GOT3 (cell line): ENCODE measurements around the gene CCL26.
"Not testable (repeated sequence)": the region's sequence is repeated elsewhere in the genome, so short reads cannot be mapped to it uniquely, and the experiment has no call there.

ENCODE experiments used
- DNase-seq: peaks from one replicate; lab custom pipeline; 2025; ENCODE audit warnings: mixed read lengths; lab: John Stamatoyannopoulos, UW

Gene CCL26

DNA sequence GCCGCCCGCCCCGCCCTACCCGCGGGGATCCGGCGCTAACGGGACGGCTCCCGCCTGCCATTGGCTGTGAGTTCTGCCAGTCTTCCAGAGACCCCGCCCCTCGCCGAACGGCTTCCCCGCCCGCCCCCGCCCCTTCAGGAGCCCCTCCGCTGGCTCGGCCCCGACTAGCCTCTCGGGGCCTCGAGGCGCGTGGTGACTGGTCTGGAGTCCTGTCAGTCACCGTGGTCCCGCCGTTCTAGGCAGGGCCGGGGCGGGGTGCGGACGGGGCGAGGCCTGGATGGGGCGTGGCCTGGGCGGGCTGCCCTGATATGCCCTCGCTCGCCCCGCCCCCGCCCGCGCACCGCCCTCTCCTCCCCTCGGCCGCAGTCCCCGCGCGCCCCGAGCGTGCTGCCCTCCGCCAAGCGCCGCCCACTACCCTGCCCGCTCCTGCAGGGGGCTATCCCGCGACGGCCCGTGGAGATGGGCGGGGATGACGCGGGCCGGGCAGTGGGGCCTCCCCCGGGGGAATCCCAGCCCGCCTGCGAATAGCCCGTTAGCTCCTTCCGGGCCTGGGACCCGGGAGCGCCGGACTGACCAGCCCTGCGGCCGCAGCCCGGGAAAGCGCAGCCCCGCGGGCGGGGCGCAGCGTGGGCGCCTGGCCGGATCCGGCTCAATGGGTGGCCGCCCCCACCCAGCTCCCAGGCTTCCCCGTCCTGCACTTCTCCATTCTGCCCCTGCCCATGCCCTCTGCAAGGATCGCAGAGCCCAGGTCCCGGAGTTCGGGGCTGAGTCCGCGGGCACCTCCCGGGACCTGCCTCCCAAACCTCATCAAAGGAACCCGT, 32.8 kb downstream of the CCL26 start:
- DNase-seq, result peak; percentile 98

DNA sequence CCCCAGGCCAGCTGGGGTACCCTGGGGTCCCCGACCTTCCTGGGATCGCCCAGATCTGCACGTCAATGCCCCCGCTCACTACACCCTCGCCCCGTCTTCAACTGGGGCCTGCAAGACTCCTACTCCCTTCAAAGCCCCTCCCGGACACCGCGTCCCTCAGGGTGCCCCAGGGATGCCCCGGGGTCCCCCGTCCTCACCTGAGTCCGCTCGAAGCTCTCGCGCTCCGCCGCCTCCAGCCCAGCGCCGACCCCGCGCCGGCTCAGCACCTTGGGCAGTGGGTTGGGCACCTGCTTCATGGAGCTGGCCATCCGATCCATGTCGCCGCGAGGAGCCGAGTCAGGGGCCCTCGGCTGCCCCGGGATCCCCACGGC, 33.4 kb downstream of the CCL26 start, which contains the start of gene HIP1:
HIP1 (minus strand) TSS at position 338 of the 371 bp plus-strand sequence; CDS start at position 317, 21 bp downstream.
- no peak for DNase-seq

DNA sequence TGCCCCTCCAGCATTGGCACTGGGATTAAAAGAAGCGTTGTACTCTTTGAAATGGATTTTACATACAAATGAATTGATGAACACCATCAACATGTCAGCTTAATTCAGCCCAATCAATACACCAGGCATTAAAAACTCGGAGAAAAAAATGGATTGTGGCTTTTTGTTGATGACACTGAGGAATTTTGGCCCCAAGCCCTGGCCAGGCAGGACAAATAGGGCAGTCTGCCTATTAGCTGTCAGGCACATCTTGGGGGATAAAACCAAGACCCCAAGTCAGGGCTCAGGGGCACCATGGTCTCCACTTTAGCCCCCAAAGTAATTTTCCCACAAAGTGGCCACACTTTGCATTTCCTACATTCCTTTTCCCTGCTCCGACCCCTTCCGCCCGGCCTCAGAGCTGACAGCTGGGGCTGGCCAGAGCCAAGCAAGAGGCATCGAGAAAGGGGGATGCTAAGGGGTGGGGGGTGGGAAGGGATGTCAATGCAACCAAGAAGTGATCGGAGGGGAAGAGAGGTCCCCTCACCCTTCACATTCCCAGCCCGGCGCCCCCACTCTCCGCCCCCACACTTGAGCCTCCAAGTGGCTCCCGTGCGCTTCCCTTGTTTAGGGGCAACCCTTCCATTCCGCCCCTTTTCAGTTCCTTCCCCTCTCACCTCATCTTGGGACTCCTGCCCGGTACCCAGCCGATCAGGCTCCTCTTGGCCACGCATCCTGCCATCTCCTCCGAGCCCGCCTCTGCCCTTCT, 34.0 kb downstream of the CCL26 start:
- DNase-seq, result no peak

DNA sequence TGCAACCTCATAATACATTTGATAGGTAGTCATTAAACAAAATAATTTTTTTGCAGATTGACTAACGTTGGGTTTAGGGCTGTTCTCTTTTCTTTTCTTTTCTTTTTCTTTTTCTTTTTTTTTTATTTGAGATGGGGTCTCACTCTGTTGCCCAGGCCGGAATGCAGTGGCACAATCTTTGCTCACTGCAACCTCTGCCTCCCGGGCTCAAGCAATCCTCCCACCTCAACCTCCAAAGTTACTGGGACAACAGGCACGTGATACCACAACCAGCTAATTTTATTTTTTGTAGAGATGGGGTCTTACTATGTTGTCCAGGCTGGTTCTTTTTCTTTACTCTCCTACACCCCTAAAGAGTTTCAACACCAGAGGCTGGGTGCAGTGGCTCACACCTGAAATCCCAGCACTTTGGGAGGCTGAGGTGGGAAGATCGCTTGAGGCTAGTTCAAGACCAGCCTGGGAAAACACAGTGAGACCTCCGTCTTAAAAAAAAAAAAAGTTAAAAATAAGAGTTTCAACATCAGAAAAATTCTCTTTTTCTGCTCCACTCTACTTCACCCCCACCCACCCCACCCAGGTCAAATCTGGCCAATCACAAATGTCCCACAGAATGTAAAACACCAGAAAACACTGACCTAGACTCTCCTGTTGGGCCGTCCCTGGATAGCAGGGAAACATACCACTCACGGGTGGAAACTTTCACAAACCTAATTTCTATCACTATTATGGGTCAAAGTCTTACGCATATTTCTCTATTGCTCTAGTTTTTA, 36.2 kb downstream of the CCL26 start:
- DNase-seq, result no peak

DNA sequence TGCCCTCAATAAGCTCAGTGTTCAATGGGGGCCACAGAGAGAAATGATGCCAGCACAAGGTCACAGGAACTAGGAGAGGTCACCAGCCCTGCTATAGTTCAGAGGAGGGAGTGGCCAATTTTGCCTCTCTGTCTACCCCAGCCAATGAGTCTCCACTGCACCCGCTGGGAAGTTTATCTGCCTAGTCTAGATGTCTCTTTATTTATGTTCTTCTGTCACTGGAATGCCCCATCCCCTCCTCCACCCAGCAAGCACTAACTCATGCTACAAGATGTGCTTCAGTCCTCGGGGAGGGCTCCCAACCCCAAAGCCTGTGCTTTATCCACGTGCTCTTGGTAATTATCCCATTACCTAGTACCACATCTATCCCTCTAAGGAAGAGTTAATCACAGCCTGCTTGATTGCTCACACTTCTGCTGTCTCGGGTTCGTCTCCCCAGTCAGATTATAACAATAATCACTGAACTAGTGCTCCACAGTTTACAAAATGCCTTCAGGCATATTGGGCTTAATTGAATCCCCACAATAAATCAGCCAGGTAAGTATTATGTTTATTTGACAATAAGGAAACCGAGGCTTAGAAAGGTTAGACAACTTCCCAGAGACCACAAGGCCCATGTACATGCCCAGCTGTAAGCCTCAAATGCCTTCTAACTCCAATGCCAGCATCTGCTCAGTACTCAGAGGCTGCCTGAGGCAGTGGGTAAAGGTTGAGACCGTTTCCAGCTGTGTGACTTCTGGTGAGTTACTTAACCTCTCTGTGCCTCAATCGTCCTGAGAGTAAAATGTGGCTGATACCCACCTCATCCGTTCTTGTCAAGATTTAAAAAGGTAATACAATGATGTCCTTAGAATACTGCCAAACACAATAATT, 37.2 kb downstream of the CCL26 start:
- no peak for DNase-seq

DNA sequence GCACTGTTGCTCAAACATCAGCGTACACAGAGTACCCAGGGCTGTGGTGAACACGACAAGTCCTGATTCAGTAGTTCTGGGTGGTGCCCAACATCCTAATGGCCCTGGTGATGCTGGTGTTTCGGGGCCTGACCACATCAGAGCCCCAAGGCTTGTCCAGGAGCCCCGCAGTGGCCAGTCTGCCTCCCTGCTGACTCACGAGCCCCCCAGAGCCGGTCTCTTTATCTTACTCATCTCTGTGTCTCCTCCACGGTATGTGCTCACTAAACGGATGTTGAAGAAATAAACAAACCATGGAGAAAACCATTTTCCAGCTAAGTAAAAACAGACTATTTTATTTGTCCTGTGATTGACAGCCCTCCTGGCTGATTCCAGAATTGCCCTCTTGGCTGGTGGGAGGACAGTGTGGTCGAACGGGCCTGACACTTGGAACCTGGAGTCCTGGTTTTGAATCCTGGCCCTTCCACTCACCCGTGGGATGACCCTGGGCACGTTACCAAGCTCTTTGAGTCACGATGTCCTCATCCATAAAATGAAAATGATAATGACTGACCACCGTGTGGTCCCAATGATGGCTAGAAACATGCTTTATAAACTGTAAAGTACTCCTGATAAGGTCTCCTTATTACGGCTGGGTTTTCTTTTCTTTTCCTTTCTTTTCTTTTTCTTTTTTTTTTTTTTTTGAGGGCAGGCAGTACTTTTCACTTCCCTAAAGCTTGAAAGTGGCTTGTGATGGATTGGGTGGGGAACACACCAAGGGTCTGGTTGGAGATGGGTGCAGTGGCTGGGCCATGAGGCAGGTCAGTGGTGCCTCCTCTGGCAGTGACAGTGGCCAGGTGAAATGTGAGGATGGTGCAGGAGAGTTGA, 39.0 kb downstream of the CCL26 start:
- no peak for DNase-seq

DNA sequence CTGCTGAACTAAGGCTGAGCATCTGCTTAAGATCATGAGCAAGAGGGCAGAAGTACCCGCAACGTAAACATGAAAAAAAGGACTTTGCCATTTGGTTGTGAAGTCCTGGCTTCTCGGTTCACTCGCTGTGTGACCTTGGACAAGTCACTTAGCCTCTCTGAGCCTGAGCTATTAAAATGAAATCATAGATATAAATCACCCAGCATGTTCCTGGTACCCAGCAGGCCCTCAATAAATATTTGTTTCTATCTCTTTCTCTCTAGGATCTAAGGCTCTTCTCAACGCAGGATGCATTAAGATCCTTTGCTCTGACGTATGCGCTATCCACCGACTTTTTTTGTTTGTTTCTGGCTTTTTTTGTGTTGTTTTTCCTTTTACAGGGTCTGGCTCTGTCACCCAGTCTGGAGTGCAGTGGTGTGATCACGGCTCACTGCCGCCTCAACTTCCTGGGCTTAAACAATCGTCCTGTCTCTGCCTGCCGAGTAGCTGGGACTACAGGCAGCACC, 39.9 kb downstream of the CCL26 start:
- DNase-seq, result no peak

DNA sequence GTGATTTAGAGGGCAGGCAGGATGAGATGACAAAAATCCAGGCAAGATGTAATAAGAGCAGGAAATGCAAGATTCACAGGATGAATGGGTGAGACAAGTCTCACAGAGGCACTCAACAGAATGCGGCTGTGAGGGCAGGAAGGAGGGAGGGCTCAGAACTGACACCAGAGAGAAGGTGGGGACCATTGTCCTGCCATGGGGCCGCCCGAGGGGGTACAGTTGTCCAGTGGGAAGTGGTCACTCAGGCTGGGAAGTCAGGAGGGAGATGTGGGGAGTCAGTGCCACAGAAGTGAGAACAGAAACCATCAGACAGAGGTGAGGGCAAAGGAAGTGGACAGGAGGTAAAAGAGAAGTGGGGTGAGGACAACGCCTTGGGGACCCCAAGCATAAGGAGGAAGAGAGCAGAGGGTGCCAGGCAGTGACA, 42.1 kb downstream of the CCL26 start:
- DNase-seq, result no peak

DNA sequence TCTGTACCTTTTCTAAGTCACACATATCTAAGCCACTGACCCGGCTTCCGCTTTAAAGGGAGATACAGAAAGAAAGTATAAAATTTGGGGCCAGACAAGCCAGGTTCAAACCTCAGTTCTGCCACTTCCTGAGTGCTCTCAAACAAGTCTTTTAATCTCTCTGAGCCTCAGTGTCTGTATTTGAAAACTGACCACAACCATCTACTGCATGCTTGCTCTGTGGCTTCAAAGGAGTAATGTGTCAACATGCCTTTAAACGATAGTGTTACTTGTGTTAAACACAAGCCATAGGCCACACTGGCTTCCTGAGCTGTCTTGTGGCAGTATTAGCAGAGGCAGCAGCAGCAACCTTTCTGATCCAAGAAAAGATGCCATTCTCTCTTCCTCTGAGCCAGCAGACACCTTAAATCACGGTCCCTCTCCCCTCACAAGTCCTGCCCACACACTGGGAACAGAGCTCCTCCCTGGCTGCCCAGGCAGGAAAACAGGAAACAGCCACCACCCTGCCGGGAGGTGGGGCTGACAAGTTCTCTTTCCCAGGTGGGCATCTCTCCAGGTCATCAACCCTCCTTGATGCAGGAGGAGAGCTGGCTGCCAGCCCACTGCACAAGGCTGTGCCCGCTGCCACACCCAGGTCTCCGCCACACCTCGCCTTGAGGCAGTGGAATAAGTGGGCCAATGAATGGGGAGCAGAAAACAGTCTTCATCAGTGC, 44.0 kb downstream of the CCL26 start:
- DNase-seq, result no peak

DNA sequence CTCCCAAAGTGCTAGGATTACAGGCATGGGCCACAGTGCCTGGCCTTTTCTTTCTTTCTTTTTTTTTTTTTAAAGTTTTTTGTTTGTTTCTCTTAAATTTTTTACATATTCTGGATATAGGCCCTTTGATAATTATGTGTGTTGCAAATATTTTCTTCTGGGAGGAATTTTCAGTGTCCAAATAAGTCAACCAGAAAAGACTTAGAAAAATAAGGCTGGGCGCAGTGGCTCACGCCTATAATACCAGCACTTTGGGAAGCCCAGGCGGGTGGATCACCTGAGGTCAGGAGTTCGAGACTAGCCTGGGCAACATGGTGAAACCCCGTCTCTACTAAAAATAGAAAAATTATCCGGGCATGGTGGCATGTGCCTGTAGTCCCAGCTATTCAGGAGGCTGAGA, 44.7 kb downstream of the CCL26 start:
- DNase-seq, result not testable (repeated sequence)

DNA sequence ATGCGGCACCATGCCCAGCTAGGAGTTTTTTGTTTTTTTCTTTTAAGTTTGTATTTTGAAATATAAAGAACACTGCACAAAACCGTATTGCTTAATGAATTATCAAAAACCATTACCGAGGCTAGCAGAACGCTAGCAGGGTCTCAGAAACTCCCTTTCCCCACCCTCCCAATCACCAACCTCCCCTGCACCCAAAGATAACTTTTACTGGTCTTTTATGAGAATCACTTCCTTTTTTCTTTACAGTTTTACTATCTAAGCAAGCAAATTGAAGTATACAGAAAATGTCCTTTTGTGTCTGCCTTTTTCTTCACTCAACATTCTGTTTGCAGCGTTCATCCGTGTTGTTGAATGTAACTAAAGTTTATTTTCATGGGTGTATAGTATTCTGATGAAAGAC, 46.7 kb downstream of the CCL26 start:
- DNase-seq, result no peak

DNA sequence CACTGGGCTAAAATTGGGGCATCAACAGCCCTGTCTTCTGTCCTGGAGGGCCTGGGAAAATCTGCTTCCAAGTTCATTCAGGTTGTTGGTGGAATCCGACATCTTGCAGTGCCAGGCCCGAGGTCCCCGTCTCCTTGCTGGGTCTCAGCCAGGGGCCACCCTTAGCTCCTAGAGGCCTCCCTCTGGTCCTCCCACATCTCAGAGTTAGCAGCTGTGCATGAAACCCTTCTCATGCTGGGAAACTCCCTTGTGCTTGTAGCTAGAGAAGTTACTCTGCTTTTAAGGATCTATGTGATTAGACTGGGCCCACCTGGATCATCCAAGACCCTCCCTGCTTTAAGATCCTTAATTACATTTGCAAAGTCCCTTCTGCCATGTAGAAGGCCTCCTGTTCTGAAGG, 48.6 kb downstream of the CCL26 start:
- no peak for DNase-seq

DNA sequence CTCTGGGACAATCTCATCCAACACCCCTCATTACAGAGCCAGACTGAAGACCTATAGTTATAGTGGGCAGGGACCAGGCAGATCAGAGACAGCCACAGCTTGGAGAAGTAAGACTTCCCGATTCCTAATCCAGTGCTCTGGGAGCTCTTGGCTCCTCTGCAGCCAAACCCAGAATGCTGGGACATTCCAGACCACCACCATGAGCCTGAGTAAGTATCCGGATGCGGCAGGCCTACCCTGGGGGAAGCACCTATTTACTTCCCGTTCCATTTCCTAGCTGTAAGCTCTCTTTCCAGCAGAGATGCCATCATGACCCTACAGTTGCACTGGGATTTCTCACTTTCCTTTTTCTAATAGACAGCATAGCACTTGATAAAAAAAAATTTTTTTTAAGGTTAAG, 49.6 kb downstream of the CCL26 start:
- DNase-seq, result no peak

DNA sequence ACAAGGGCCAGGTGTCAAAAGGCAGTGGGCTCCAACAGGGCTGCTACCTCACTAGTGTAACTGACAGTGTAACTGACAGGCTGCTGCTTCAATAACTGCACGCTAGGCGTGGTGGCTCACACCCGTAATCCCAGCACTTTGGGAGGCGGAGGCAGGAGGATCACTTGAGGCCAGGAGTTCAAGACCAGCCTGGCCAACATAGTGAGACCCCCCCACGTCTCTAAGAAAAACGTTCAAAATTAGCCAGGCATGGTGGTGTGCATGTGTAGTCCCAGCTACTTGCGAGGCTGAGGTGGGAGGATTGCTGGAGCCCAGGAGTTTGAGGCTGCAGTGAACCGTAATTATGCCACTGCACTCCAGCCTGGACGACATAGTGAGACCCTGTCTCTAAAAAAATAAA, 50.1 kb downstream of the CCL26 start:
- DNase-seq, result not testable (repeated sequence)

DNA sequence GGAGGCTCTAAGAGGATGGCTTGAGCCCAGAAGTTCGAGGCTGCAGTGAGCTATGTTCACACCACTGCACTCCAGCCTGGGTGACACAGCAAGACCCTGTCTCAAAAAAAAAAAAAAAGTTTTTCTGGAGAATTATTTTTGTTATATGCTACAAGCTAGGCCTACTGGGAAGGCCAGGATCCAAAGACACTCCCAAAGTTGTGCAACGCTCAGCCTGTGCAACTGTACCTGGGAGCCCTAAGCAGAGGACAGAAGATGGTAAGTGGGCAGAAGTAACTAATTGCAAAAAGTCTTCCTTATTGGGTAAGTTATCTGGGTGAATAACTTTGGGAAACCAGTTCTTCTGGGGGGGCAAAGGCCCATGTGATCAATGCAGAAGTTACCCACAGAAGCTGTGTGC, 50.6 kb downstream of the CCL26 start:
- no peak for DNase-seq

DNA sequence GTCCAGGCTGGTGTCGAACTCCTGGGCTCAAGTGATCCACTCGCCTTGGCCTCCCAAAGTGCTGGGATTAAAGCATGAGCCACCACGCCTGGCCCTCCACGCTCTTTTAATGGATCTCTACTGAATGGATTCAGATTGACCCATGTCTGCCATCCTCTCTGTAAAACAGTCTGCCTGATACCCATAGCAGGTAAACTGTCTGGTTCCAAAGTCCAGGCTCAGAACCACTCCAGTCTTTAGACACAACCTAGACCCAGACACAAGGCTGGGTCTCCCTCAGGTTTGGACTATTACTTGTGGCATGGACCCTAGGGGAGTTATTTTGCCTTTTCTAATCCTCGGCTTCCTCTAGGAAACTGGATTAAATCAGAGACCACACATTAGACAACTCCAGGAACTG, 52.4 kb downstream of the CCL26 start:
- DNase-seq, result no peak
